HepG2 (cell line): Measurements from ENCODE around the gene ADAMTS13. TPM values are rescaled to one million over a fixed set of nuclear protein-coding genes. Genes with fewer than 3 reads are reported as not detected.

ENCODE experiments used
- ATAC-seq: fragments of 200-7000 bp; cut with Tn5 transposase; 3 replicates; pipeline ENCODE4 v1.9.1; 2020; ENCODE audit warnings: mild to moderate bottlenecking, moderate library complexity
- BruUV-seq: library from RNA; stranded (reverse); fragments of 400-500 nt; replicated peaks from 2 replicates; lab custom pipeline; 2021; lab: Mats Ljungman, UMichigan
- CTCF ChIA-PET: fragments of 300-600 bp; formaldehyde crosslinking; extraction: SDS; loops from one replicate; lab custom pipeline; 2021; ENCODE audit warnings: low total read pairs, inconsistent platforms, low intra/inter-chr PET ratio; lab: Yijun Ruan, JAX
- POLR2A ChIA-PET: fragments of 350-600 bp; sonication (Branson Sonifier 250); formaldehyde crosslinking; loops from one replicate; lab custom pipeline; 2020; ENCODE audit warnings: antibody characterized with exemption, inconsistent platforms; lab: Yijun Ruan, JAX
- DNase-seq: peaks from one replicate; pipeline ENCODE4 v3.0.0-alpha.2; 2015; ENCODE audit warnings: low spot score
- FAIRE-seq: peaks from 3 replicates; lab custom pipeline; 2011; peaks lifted over from hg19 to GRCh38; lab: Jason Lieb, UNC
- H2AFZ ChIP-seq: one replicate; pipeline ENCODE4 v1.6.1; 2011; ENCODE audit warnings: low read length, inconsistent platforms
- H3K27ac ChIP-seq: fragments of 300-600 bp; 3 replicates; pipeline ENCODE4 v1.8.0; 2011; ENCODE audit warnings: mixed run types, mild to moderate bottlenecking, mixed read lengths, low read length, inconsistent platforms; ENCODE audit not compliant: insufficient read depth; ENCODE audit errors: extremely low read length
- H3K27me3 ChIP-seq, 2 experiments: fragments of 200-600 bp in 1 of 2; 2 replicates in 1 of 2; 3 replicates in 1 of 2; pipeline versions ENCODE4 v1.6.0 to v1.8.0; 2011; ENCODE audit warnings: low read length in 2 of 2, mild to moderate bottlenecking in 2 of 2, moderate library complexity in 2 of 2, inconsistent platforms in 1 of 2; ENCODE audit not compliant: insufficient read depth in 2 of 2, control insufficient read depth in 1 of 2
- H3K36me3 ChIP-seq, 2 experiments: fragments of 200-600 bp in 1 of 2; replicated peaks in 1 of 2; 2 replicates in 1 of 2; 3 replicates in 1 of 2; pipeline versions ENCODE4 v1.5.1 to v1.8.0; 2011; ENCODE audit warnings: low read length in 2 of 2, inconsistent platforms in 1 of 2; ENCODE audit not compliant: insufficient read depth in 2 of 2, control insufficient read depth in 1 of 2
- H3K4me1 ChIP-seq: 2 replicates; pipeline ENCODE4 v1.5.1; 2012; ENCODE audit warnings: low read length, inconsistent platforms; ENCODE audit not compliant: insufficient read depth
- H3K4me2 ChIP-seq: 2 replicates; pipeline ENCODE4 v1.6.0; 2011; ENCODE audit warnings: low read depth, low read length, inconsistent platforms
- H3K4me3 ChIP-seq, 3 experiments: fragments of 200-600 bp in 1 of 3; sonication (generic), shearing (Covaris generic) in 1 of 3; replicated peaks in 1 of 3; 2 replicates each; pipeline ENCODE4 v1.5.1; 2011 to 2016; ENCODE audit warnings: low read length in 3 of 3, inconsistent platforms in 2 of 3, low read depth in 2 of 3, mild to moderate bottlenecking in 2 of 3, control low read depth in 1 of 3, mixed read lengths in 1 of 3; ENCODE audit not compliant: insufficient read depth in 1 of 3
- H3K79me2 ChIP-seq: one replicate; pipeline ENCODE4 v1.6.1; 2011; ENCODE audit warnings: low read length, inconsistent platforms; ENCODE audit not compliant: insufficient read depth
- H3K9ac ChIP-seq: 2 replicates; pipeline ENCODE4 v1.6.0; 2011; ENCODE audit warnings: mild to moderate bottlenecking, low read depth, low read length, inconsistent platforms; ENCODE audit not compliant: insufficient read depth
- H3K9me3 ChIP-seq: 2 replicates; pipeline ENCODE4 v1.5.1; 2012; ENCODE audit warnings: mild to moderate bottlenecking, low read length
- H4K20me1 ChIP-seq: 2 replicates; pipeline ENCODE4 v1.6.0; 2011; ENCODE audit warnings: inconsistent platforms, mild to moderate bottlenecking, low read length, moderate library complexity; ENCODE audit not compliant: insufficient read depth
- CEBPB ChIP-seq: IDR thresholded peaks from 2 replicates; pipeline ENCODE4 v1.6.1; 2011; ENCODE audit warnings: low read depth, low read length, improper control_type of control experiment, borderline replicate concordance
- GATAD2A ChIP-seq: IDR thresholded peaks from 2 replicates; pipeline ENCODE4 v1.6.1; 2016
- JUND ChIP-seq: sonication (generic); formaldehyde crosslinking; IDR thresholded peaks from 2 replicates; pipeline ENCODE4 v1.8.0; 2022; ENCODE audit warnings: mild to moderate bottlenecking, missing genetic modification reagents
- ZBTB33 ChIP-seq: sonication (generic); formaldehyde crosslinking; IDR thresholded peaks from 2 replicates; pipeline ENCODE4 v1.4.0; 2020; ENCODE audit warnings: missing genetic modification reagents
- ZBTB7A ChIP-seq: sonication (generic); formaldehyde crosslinking; IDR thresholded peaks from 2 replicates; pipeline ENCODE4 v1.8.0; 2022; ENCODE audit warnings: mild to moderate bottlenecking, missing genetic modification reagents
- WGBS: methylation state at CpG from one replicate; pipeline ENCODE4 v1.1.6; 2017; ENCODE audit warnings: low lambda C conversion rate; 5-methylcytosine and 5-hydroxymethylcytosine counted together
- in situ Hi-C: cut with HindIII; loops from 2 replicates; pipeline ENCODE4 v1.10.0; 2017; ENCODE audit warnings: low pct_unique_long_range_greater_than_20kb; ENCODE audit not compliant: extremely low pct_ligation_motif_present
- intact Hi-C: fragments of 100-400 bp; cut with micrococcal nuclease; formaldehyde crosslinking; loops from one replicate; pipeline ENCODE4 v1.10.0; 2022; ENCODE audit not compliant: unreplicated experiment
- polyA plus RNA-seq, 8 experiments: library from polyadenylated mRNA; depleted of rRNA in 3 of 8; stranded (reverse) in 7 of 8; unstranded in 1 of 8; fragments of >200 nt; fragmentation: Illumina TruSeq in 4 of 8; extraction: Trizol in 4 of 8; gene quantifications; 2 replicates each; pipeline versions ENCODE4 v1.2.1 to v1.2.3, GENCODE V29; 2011 to 2016; ENCODE audit warnings: low read depth in 4 of 8, missing spikeins in 1 of 8, mixed read lengths in 1 of 8; ENCODE audit not compliant: insufficient read depth in 1 of 8
- total RNA-seq, 5 experiments: library from RNA; depleted of rRNA; stranded (reverse); fragments of >200 nt; fragmentation: Illumina TruSeq; extraction: Trizol; gene quantifications; 2 replicates each; pipeline ENCODE4 v1.2.3, GENCODE V29; 2016; ENCODE audit warnings: low read depth in 1 of 5

Gene ADAMTS13
- total and polyA plus RNA-seq, 2 of the 13 experiments (the other 11 are each of a cell fraction or from before 2014, with no cell fraction given), result 0.91 to 4.5 TPM

- H3K4me2 ChIP-seq, result no peak overlapping the region
- no TSS peak for BruUV-seq
Observed at GRCh38 chr9:133436681-133437080, 14.5 kb downstream of the ADAMTS13 start.

More at GRCh38 chr9:133436681-133437080, 14.5 kb downstream of the ADAMTS13 start:
- no peak overlapping the region for H2AFZ ChIP-seq
- POLR2A ChIA-PET, result interaction anchor here (1.8 kb wide), 1 partner anchor 15 kb away, joined by 4 read pairs; the partner anchor contains the start of gene ADAMTS13
- H3K9ac ChIP-seq, result no peak overlapping the region
- 27% methylated on average over 15 of the region's 16 CpGs for WGBS
- no peaks in the 10 kb centered on the region for H3K36me3 ChIP-seq
- no peaks in the 10 kb centered on the region for H4K20me1 ChIP-seq
- no peaks in the 10 kb centered on the region for H3K79me2 ChIP-seq
- DNase-seq (no peak), FAIRE-seq (no peak), ATAC-seq (peak; percentile 19; the same call in 2 of the 3 replicates)
- intact Hi-C loops (no loop called here), in situ Hi-C loops (no loop called here)
- no peaks in the 10 kb centered on the region for H3K9me3 ChIP-seq
- CTCF ChIA-PET, result interaction anchor here (1.6 kb wide), 1 partner anchor 30 kb away, joined by 6 read pairs; no protein-coding TSS in a partner anchor
- no peak overlapping the region for H3K27ac ChIP-seq
- H3K4me1 ChIP-seq, result peaks cover 8% of the 10 kb centered on the region
- H3K27me3 ChIP-seq, result peaks cover 2 to 50% of the 10 kb centered on the region in 2 experiments; a peak in 3 of 5 replicates
- no peak overlapping the region for H3K4me3 ChIP-seq
- TF ChIP-seq GATAD2A (CRISPR knock-in tag), result no peak
- TF ChIP-seq ZBTB7A (CRISPR knock-in tag), result no peak
- TF ChIP-seq ZBTB33 (CRISPR knock-in tag), result peak; percentile 41; the same call in 1 of the 2 replicates
- TF ChIP-seq CEBPB, result peak; percentile 37; the same call in 1 of the 2 replicates
- TF ChIP-seq JUND (CRISPR knock-in tag), result no peak
